OCI-LY1 (cell line): ENCODE measurements around the gene MTUS2.

Source experiments
- H2AFZ ChIP-seq: fragments of 200-600 bp; sonication (generic), shearing (Covaris generic); 2 replicates; pipeline ENCODE4 v1.6.0; 2014; ENCODE audit warnings: antibody characterized with exemption, mild to moderate bottlenecking, low read length
- H3F3A ChIP-seq: fragments of 200-600 bp; sonication (generic), shearing (Covaris generic); 2 replicates; pipeline ENCODE4 v1.6.0; 2014; ENCODE audit warnings: mild to moderate bottlenecking, antibody characterized with exemption, low read length, moderate library complexity; ENCODE audit not compliant: insufficient read depth
- H3K27ac ChIP-seq: fragments of 200-600 bp; sonication (generic); 2 replicates; pipeline ENCODE4 v1.5.1; 2014; ENCODE audit warnings: low read length, mixed run types, mild to moderate bottlenecking, low read depth; ENCODE audit not compliant: poor library complexity, severe bottlenecking
- H3K27me3 ChIP-seq: fragments of 200-600 bp; sonication (generic); 2 replicates; pipeline ENCODE4 v1.6.0; 2014; ENCODE audit warnings: antibody characterized with exemption, mild to moderate bottlenecking, low read length, moderate library complexity; ENCODE audit not compliant: insufficient read depth
- H3K36me3 ChIP-seq: fragments of 200-600 bp; sonication (generic); 2 replicates; pipeline ENCODE4 v1.6.1; 2014; ENCODE audit warnings: mild to moderate bottlenecking, antibody characterized with exemption, low read length, moderate library complexity, mixed read lengths; ENCODE audit not compliant: insufficient read depth
- H3K4me1 ChIP-seq: fragments of 200-600 bp; sonication (generic); 2 replicates; pipeline ENCODE4 v1.5.1; 2014; ENCODE audit warnings: mild to moderate bottlenecking, low read length, moderate library complexity; ENCODE audit not compliant: insufficient read depth, severe bottlenecking
- H3K4me2 ChIP-seq: fragments of 200-600 bp; sonication (generic), shearing (Covaris generic); 2 replicates; pipeline ENCODE4 v1.6.1; 2014; ENCODE audit warnings: low read length
- H3K4me3 ChIP-seq: fragments of 200-600 bp; sonication (generic); 2 replicates; pipeline ENCODE4 v1.5.1; 2014; ENCODE audit warnings: low read length, low read depth, mild to moderate bottlenecking, mixed read lengths; ENCODE audit not compliant: poor library complexity, severe bottlenecking
- H3K79me2 ChIP-seq: fragments of 200-600 bp; shearing (Covaris generic); 2 replicates; pipeline ENCODE4 v1.6.1; 2016; ENCODE audit warnings: mixed run types, low read length, mixed read lengths; ENCODE audit not compliant: insufficient read depth
- H3K9ac ChIP-seq: fragments of 200-600 bp; sonication (generic), shearing (Covaris generic); 2 replicates; pipeline ENCODE4 v1.6.1; 2014; ENCODE audit warnings: mild to moderate bottlenecking, low read length, mixed read lengths
- H3K9me2 ChIP-seq: fragments of 200-600 bp; sonication (generic), shearing (Covaris generic); 2 replicates; pipeline ENCODE4 v1.6.1; 2014; ENCODE audit warnings: low read depth, mild to moderate bottlenecking, low read length, mixed read lengths
- H3K9me3 ChIP-seq: fragments of 200-600 bp; shearing (Covaris generic); 2 replicates; pipeline ENCODE4 v1.6.1; 2014; ENCODE audit warnings: low read length, mixed read lengths
- H4K20me1 ChIP-seq: fragments of 200-600 bp; sonication (generic), shearing (Covaris generic); 2 replicates; pipeline ENCODE4 v1.6.0; 2016; ENCODE audit warnings: mild to moderate bottlenecking, low read length; ENCODE audit not compliant: insufficient read depth
- EZH2 ChIP-seq: fragments of 200-600 bp; sonication (generic), shearing (Covaris generic); IDR thresholded peaks from 2 replicates; pipeline ENCODE4 v1.8.0; 2017; ENCODE audit warnings: borderline replicate concordance, mixed run types, mild to moderate bottlenecking, antibody characterized with exemption, low read length, moderate library complexity, mixed read lengths
- TF ChIP-seq, protein P1 (sequence below): fragments of 200-600 bp; sonication (generic), shearing (Covaris generic); IDR thresholded peaks from 2 replicates; pipeline ENCODE4 v1.5.1; 2017; ENCODE audit warnings: mild to moderate bottlenecking, antibody characterized with exemption, low read length, moderate library complexity, mixed read lengths

Gene MTUS2

DNA sequence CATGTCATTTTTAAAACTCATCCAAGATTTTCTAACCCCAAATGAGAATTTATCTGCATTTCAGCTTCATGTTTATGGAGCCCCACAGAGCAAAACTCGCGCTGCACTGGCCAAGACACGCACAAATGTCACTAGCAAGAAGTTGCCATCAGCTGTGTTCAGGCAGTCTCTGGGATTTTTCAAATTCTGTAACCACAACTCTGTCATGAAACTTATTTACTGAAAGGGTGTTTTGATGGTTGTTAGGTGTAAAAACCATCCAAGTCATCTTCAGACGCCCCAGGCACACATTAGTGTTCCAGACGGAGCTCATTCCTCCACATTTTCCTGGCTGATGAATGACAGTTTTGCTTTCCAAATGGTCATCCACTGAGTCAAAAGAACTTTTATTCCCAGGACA, 712.0 kb downstream of the MTUS2 start:
- Histone ChIP-seq H3K4me1 (no peaks in the 10 kb centered on the region), H3K79me2 (no peaks in the 10 kb centered on the region), H4K20me1 (no peaks in the 10 kb centered on the region)

DNA sequence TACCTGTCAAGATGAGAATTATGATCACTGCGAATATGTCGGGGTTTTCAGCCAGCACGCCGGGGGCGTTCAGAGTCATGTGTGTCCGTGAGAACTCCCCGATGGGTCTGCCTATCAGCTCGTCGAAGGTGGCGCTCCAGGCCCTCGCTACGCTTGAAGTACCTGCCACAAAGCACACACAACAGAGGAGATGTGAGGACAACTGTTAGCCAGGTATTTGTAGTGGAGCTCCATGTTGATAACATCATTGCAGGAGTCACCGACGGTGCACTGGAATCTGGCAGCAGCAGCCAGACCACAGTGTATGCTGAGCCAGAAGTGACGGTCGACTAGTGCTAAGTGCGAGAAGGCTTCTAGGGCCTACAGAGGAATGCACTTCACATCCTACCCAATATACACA, 712.7 kb downstream of the MTUS2 start:
- H3K79me2 ChIP-seq = no peaks in the 10 kb centered on the region
- H3K9ac ChIP-seq = no peak overlapping the region
- H3K4me3 ChIP-seq = no peak overlapping the region
- peaks cover 97% of the 10 kb centered on the region for H3K36me3 ChIP-seq
- no peaks in the 10 kb centered on the region for H3K9me2 ChIP-seq
- no peak overlapping the region for H3K27ac ChIP-seq
- H3F3A ChIP-seq = no peaks in the 10 kb centered on the region
- TF ChIP-seq, protein P1, sequence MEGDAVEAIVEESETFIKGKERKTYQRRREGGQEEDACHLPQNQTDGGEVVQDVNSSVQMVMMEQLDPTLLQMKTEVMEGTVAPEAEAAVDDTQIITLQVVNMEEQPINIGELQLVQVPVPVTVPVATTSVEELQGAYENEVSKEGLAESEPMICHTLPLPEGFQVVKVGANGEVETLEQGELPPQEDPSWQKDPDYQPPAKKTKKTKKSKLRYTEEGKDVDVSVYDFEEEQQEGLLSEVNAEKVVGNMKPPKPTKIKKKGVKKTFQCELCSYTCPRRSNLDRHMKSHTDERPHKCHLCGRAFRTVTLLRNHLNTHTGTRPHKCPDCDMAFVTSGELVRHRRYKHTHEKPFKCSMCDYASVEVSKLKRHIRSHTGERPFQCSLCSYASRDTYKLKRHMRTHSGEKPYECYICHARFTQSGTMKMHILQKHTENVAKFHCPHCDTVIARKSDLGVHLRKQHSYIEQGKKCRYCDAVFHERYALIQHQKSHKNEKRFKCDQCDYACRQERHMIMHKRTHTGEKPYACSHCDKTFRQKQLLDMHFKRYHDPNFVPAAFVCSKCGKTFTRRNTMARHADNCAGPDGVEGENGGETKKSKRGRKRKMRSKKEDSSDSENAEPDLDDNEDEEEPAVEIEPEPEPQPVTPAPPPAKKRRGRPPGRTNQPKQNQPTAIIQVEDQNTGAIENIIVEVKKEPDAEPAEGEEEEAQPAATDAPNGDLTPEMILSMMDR = no peak
- TF ChIP-seq EZH2 = no peak
- H2AFZ ChIP-seq = no peak overlapping the region
- H3K4me1 ChIP-seq = peaks cover under 1% of the 10 kb centered on the region
- H4K20me1 ChIP-seq = no peaks in the 10 kb centered on the region
- no peaks in the 10 kb centered on the region for H3K9me3 ChIP-seq
- no peak overlapping the region for H3K4me2 ChIP-seq
- no peaks in the 10 kb centered on the region for H3K27me3 ChIP-seq

More for the DNA sequence above, 712.0 kb downstream of the MTUS2 start:
- H3K4me3 ChIP-seq = no peak overlapping the region
- TF ChIP-seq, protein P1 = no peak
- H3K4me2 ChIP-seq = no peak overlapping the region
- H2AFZ ChIP-seq = no peak overlapping the region
- H3K9me3 ChIP-seq = no peaks in the 10 kb centered on the region
- no peak overlapping the region for H3K9ac ChIP-seq
- no peaks in the 10 kb centered on the region for H3F3A ChIP-seq
- H3K9me2 ChIP-seq = no peaks in the 10 kb centered on the region
- H3K36me3 ChIP-seq = peaks cover 97% of the 10 kb centered on the region
- H3K27ac ChIP-seq = no peak overlapping the region
- no peaks in the 10 kb centered on the region for H3K27me3 ChIP-seq

DNA sequence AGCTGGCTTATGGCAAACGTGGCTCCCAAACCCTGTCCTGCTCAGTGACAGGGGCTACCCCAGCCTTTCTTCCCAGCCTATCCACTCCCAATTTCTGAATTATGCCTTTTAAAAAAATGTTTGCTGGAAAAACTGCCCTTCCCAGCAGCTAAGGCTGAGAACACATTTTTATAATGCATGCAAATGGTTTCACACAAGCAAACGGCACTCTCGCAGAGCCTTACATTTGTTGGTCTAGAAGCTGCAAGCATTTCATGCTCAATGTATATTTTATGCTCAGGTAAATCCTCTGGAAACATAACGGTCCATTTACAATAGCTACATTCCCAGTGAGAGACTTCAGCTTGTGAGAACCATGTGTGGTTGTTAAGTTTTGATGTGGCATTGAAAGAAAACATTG, 713.9 kb downstream of the MTUS2 start:
- Histone ChIP-seq H3F3A (no peaks in the 10 kb centered on the region), H3K9me2 (no peaks in the 10 kb centered on the region), H3K9me3 (no peaks in the 10 kb centered on the region), H3K4me3 (no peak overlapping the region), H4K20me1 (no peaks in the 10 kb centered on the region), H3K27me3 (no peaks in the 10 kb centered on the region), H2AFZ (no peak overlapping the region), H3K79me2 (no peaks in the 10 kb centered on the region), H3K9ac (no peak overlapping the region), H3K4me1 (peaks cover 13% of the 10 kb centered on the region), H3K36me3 (peaks cover 87% of the 10 kb centered on the region), H3K4me2 (no peak overlapping the region), H3K27ac (no peak overlapping the region)
- no peak for TF ChIP-seq EZH2
